Natural killer cell (primary cell): ENCODE measurements around the gene NACC2. TPM values are rescaled to one million over a fixed set of nuclear protein-coding genes. Genes with fewer than 3 reads are reported as not detected.

Experiments used
- ATAC-seq, 3 donors: fragments of 150-1000 bp in 2 of 3; fragments of 200-7000 bp in 1 of 3; cut with Tn5 transposase; 1 replicate in 1 of 3; 2 replicates in 2 of 3; pipeline ENCODE4 v1.10.0; 2021; ENCODE audit warnings: mild to moderate bottlenecking in 2 of 3, moderate library complexity in 2 of 3
- DNase-seq, 2 donors: peaks; one replicate each; pipeline versions ENCODE4 v3.0.0 to v3.0.0-alpha.2; 2013 to 2021; ENCODE audit warnings: mixed read lengths in 1 of 2
- H3K27ac ChIP-seq: one replicate; pipeline ENCODE4 v1.5.1; 2013; ENCODE audit warnings: mild to moderate bottlenecking, low read length
- H3K27me3 ChIP-seq: one replicate; pipeline ENCODE4 v1.6.1; 2013; ENCODE audit warnings: low read length; ENCODE audit not compliant: control insufficient read depth, insufficient read depth
- H3K36me3 ChIP-seq: one replicate; pipeline ENCODE4 v1.6.1; 2013; ENCODE audit warnings: low read length; ENCODE audit not compliant: control insufficient read depth, insufficient read depth
- H3K4me1 ChIP-seq: one replicate; pipeline ENCODE4 v1.6.1; 2013; ENCODE audit warnings: low read length; ENCODE audit not compliant: control insufficient read depth, insufficient read depth
- H3K4me3 ChIP-seq: one replicate; pipeline ENCODE4 v1.5.1; 2013; ENCODE audit warnings: low read length
- H3K9me3 ChIP-seq: one replicate; pipeline ENCODE4 v1.6.1; 2013; ENCODE audit warnings: low read length; ENCODE audit not compliant: control insufficient read depth, insufficient read depth
- H3K27ac Mint-ChIP-seq, 2 donors: one replicate each; pipeline ENCODE4 v1.8.0; 2022; ENCODE audit warnings: mild to moderate bottlenecking in 2 of 2, mixed read lengths in 2 of 2, moderate library complexity in 1 of 2
- H3K27me3 Mint-ChIP-seq, 2 donors: one replicate each; pipeline ENCODE4 v1.8.0; 2022; ENCODE audit warnings: low read depth in 2 of 2, mixed read lengths in 2 of 2
- H3K36me3 Mint-ChIP-seq: one replicate; pipeline ENCODE4 v1.8.0; 2022; ENCODE audit warnings: mixed read lengths
- H3K4me1 Mint-ChIP-seq, 2 donors: one replicate each; pipeline ENCODE4 v1.8.0; 2022; ENCODE audit warnings: mixed read lengths in 2 of 2
- H3K4me3 Mint-ChIP-seq: one replicate; pipeline ENCODE4 v1.8.0; 2022; ENCODE audit warnings: mild to moderate bottlenecking, moderate library complexity, mixed read lengths
- H3K9me3 Mint-ChIP-seq, 2 donors: one replicate each; pipeline ENCODE4 v1.8.0; 2022; ENCODE audit warnings: mixed read lengths in 2 of 2
- CTCF ChIP-seq: fragments of 200-600 bp; IDR thresholded peaks from one replicate; pipeline ENCODE4 v1.8.0; 2022; ENCODE audit warnings: antibody characterized with exemption
- WGBS: methylation state at CpG from one replicate; pipeline ENCODE4 v1.1.7; 2013; ENCODE audit warnings: missing lambda C conversion rate; ENCODE audit not compliant: insufficient coverage; 5-methylcytosine and 5-hydroxymethylcytosine counted together
- intact Hi-C: fragments of 100-400 bp; cut with micrococcal nuclease; formaldehyde crosslinking; loops from one replicate; pipeline ENCODE4 v1.14.2; 2022
- total RNA-seq, 4 donors: library from RNA; stranded (reverse); fragments of 120-200 nt in 1 of 4; gene quantifications; one replicate each; pipeline versions ENCODE4 v1.2.3 to v1.2.4, GENCODE V29; 2013 to 2022

NACC2 gene
- total RNA-seq, 3 donors from 2014 or later (not counting 1 experiment from before 2014, with no cell fraction given): 14.5 to 21.6 (median 21.2) TPM

- Mint-ChIP-seq H3K36me3 (no peaks in the 10 kb centered on the region), H3K27me3 (no peaks in the 10 kb centered on the region), H3K4me1 (peaks cover 0 to 11% of the 10 kb centered on the region in 2 donors), H3K4me3 (no peak overlapping the region), H3K9me3 (no peaks in the 10 kb centered on the region), H3K27ac (no peak overlapping the region)
- Histone ChIP-seq H3K4me1 (peaks cover 32% of the 10 kb centered on the region), H3K9me3 (no peaks in the 10 kb centered on the region), H3K27ac (peak overlapping the region; percentile 60), H3K27me3 (no peaks in the 10 kb centered on the region), H3K4me3 (no peak overlapping the region), H3K36me3 (peaks cover 10% of the 10 kb centered on the region)
- DNase-seq: no peak
- no peak for TF ChIP-seq CTCF
- ATAC-seq: no peak
- 85% methylated on average over 10 of the region's 11 CpGs for WGBS
- intact Hi-C loops: loop anchor here (1.0 kb wide), 1 partner anchor 11 kb away; no protein-coding TSS in a partner anchor
Measured at GRCh38 chr9:136119883-136120393, 24.8 kb upstream of the NACC2 start.

- Histone ChIP-seq H3K27me3 (no peaks in the 10 kb centered on the region), H3K9me3 (no peaks in the 10 kb centered on the region), H3K4me3 (peak overlapping the region; percentile 22), H3K36me3 (peaks cover 11% of the 10 kb centered on the region), H3K27ac (peak overlapping the region; percentile 60), H3K4me1 (peaks cover 32% of the 10 kb centered on the region)
- H3K36me3 Mint-ChIP-seq: no peaks in the 10 kb centered on the region
- peak overlapping the region; percentile 53 to 85 for H3K27ac Mint-ChIP-seq
- no peak for DNase-seq
- no peak for TF ChIP-seq CTCF
- WGBS: 4% methylated on average over 64 of the region's 64 CpGs
- intact Hi-C loops: loop anchor here (1.0 kb wide), 1 partner anchor 10 kb away; no protein-coding TSS in a partner anchor
- H3K9me3 Mint-ChIP-seq: no peaks in the 10 kb centered on the region
- peaks cover 0 to 11% of the 10 kb centered on the region in 2 donors for H3K4me1 Mint-ChIP-seq
- no peaks in the 10 kb centered on the region for H3K27me3 Mint-ChIP-seq
- H3K4me3 Mint-ChIP-seq: peak overlapping the region; percentile 86
- peak; percentile 18 to 27 (median 21) for ATAC-seq
Measured at GRCh38 chr9:136119061-136119882, 24.2 kb upstream of the NACC2 start.

GRCh38 chr9:136118320-136119060, 23.4 kb upstream of the NACC2 start, which contains the start of gene TMEM250:
Gene TMEM250 (minus strand): TSS chr9:136118875. CDS start chr9:136116900, 1,975 bp downstream.
- Mint-ChIP-seq H3K4me3 (peak within 1 kb of the TSS; percentile 86), H3K9me3 (no peaks in the 10 kb centered on the region), H3K4me1 (peaks cover 0 to 13% of the 10 kb centered on the region in 2 donors), H3K27me3 (no peaks in the 10 kb centered on the region), H3K36me3 (no peaks in the 10 kb centered on the region), H3K27ac (peak within 1 kb of the TSS; percentile 53 to 85)
- Histone ChIP-seq H3K36me3 (peaks cover 12% of the 10 kb centered on the region), H3K9me3 (no peaks in the 10 kb centered on the region), H3K4me1 (peaks cover 32% of the 10 kb centered on the region), H3K27me3 (no peaks in the 10 kb centered on the region), H3K27ac (peak within 1 kb of the TSS; percentile 60), H3K4me3 (peak within 1 kb of the TSS; percentile 36)
- intact Hi-C loops: loop anchor here (1.0 kb wide), 1 partner anchor 9 kb away; no protein-coding TSS in a partner anchor
- ATAC-seq: peak; percentile 87 to 95 (median 88)
- DNase-seq: peak; percentile 93 to 99
- WGBS: under 1% methylated on average over 112 of the region's 112 CpGs
- no peak for TF ChIP-seq CTCF
